Measurements from ENCODE around the gene PARP8. TPM values are rescaled to one million over a fixed set of nuclear protein-coding genes. Genes with fewer than 3 reads are reported as not detected.

Gene PARP8
- total RNA-seq, 1 experiment from 2014 or later = 23.2 TPM

DNA sequence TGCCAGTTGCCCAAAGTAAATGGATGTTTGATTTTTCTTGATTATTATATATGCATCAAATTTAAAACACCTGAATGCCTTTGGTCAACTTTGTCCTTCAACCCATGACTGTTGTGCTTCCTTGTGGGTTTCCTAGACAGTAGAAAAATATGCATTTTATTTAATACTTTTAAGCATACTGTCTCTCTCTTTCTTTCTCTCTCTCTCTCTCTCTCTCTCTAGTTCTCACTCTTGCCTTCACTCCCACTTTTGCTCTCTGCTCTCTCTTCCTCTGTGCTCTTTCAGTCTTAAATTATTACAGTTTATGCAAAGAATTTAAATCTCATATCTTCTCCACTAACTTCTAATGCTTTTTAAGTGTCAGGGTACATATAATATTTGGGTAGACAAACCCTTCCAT is 173.0 kb downstream of the PARP8 start:
- peaks cover 2% of the 10 kb centered on the region; the same call in 1 of the 2 replicates for H3K4me1 Mint-ChIP-seq
- no peak overlapping the region for H3K4me3 Mint-ChIP-seq
- H3K27ac Mint-ChIP-seq = no peak overlapping the region
- CTCF ChIA-PET = no interaction called here
- no peaks in the 10 kb centered on the region for H3K27me3 Mint-ChIP-seq (ENCODE audit: low read depth)
- no peak for ATAC-seq
- TF ChIP-seq ZNF138 (CRISPR knock-in tag; conservative IDR thresholded peaks at IDR 0.05) = no peak
- TF ChIP-seq TEAD4 (CRISPR knock-in tag; IDR thresholded peaks at IDR 0.05) = no peak
- POLR2A ChIA-PET = no interaction called here
- H3K36me3 Mint-ChIP-seq = peaks cover 8% of the 10 kb centered on the region
- no peak for DNase-seq (ENCODE audit: low spot score)
- H3K9me3 Mint-ChIP-seq = no peaks in the 10 kb centered on the region

DNA sequence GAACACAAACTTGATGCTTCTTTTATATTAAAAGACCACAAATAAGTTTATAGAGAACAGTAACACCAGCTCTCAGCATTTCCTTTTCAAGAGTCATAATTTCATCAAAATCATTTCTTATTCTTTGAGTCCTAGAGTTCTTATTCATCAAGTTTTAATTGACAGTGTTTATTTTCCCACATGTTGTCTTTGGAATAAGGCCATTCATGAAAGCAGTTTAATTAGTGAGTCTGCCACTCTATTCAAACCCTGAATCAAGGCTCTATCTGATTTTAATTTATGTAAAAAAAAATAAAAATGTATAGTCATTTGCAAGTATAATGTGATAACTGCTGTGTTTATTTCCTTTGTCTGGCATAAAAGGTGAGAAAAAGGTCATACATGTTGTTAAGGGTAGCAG is 176.7 kb downstream of the PARP8 start:
- Mint-ChIP-seq H3K27me3 (ENCODE audit: low read depth) (no peaks in the 10 kb centered on the region), H3K36me3 (0 out of 2 replicates have a peak, but pooled peaks cover 3% of the 10 kb centered on the region), H3K27ac (no peak overlapping the region), H3K4me3 (no peak overlapping the region), H3K9me3 (no peaks in the 10 kb centered on the region), H3K4me1 (peaks cover 2% of the 10 kb centered on the region; the same call in 1 of the 2 replicates)
- DNase-seq (ENCODE audit: low spot score) (no peak), ATAC-seq (no peak)
- ChIA-PET POLR2A (no interaction called here), CTCF (no interaction called here)
- TF ChIP-seq SMAD3 (CRISPR knock-in tag; IDR thresholded peaks at IDR 0.05; ENCODE audit: borderline replicate concordance) (no peak), CBFB (CRISPR knock-in tag; IDR thresholded peaks at IDR 0.05; ENCODE audit: low read depth) (no peak), ZNF317 (CRISPR knock-in tag; IDR thresholded peaks at IDR 0.05; ENCODE audit: borderline replicate concordance, low read depth) (no peak), TEAD4 (CRISPR knock-in tag; IDR thresholded peaks at IDR 0.05) (no peak), IRF2 (CRISPR knock-in tag; IDR thresholded peaks at IDR 0.05; ENCODE audit: borderline replicate concordance, low read depth) (no peak), NFYB (CRISPR knock-in tag; conservative IDR thresholded peaks at IDR 0.05; ENCODE audit: low read depth) (no peak), ZNF121 (CRISPR knock-in tag; IDR thresholded peaks at IDR 0.05) (no peak), SOX15 (CRISPR knock-in tag; IDR thresholded peaks at IDR 0.05) (no peak), TEAD1 (CRISPR knock-in tag; IDR thresholded peaks at IDR 0.05) (no peak)
- TF ChIP-seq, protein P1, sequence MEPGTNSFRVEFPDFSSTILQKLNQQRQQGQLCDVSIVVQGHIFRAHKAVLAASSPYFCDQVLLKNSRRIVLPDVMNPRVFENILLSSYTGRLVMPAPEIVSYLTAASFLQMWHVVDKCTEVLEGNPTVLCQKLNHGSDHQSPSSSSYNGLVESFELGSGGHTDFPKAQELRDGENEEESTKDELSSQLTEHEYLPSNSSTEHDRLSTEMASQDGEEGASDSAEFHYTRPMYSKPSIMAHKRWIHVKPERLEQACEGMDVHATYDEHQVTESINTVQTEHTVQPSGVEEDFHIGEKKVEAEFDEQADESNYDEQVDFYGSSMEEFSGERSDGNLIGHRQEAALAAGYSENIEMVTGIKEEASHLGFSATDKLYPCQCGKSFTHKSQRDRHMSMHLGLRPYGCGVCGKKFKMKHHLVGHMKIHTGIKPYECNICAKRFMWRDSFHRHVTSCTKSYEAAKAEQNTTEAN (CRISPR knock-in tag; IDR thresholded peaks at IDR 0.05) = no peak
- TF ChIP-seq, protein P2, sequence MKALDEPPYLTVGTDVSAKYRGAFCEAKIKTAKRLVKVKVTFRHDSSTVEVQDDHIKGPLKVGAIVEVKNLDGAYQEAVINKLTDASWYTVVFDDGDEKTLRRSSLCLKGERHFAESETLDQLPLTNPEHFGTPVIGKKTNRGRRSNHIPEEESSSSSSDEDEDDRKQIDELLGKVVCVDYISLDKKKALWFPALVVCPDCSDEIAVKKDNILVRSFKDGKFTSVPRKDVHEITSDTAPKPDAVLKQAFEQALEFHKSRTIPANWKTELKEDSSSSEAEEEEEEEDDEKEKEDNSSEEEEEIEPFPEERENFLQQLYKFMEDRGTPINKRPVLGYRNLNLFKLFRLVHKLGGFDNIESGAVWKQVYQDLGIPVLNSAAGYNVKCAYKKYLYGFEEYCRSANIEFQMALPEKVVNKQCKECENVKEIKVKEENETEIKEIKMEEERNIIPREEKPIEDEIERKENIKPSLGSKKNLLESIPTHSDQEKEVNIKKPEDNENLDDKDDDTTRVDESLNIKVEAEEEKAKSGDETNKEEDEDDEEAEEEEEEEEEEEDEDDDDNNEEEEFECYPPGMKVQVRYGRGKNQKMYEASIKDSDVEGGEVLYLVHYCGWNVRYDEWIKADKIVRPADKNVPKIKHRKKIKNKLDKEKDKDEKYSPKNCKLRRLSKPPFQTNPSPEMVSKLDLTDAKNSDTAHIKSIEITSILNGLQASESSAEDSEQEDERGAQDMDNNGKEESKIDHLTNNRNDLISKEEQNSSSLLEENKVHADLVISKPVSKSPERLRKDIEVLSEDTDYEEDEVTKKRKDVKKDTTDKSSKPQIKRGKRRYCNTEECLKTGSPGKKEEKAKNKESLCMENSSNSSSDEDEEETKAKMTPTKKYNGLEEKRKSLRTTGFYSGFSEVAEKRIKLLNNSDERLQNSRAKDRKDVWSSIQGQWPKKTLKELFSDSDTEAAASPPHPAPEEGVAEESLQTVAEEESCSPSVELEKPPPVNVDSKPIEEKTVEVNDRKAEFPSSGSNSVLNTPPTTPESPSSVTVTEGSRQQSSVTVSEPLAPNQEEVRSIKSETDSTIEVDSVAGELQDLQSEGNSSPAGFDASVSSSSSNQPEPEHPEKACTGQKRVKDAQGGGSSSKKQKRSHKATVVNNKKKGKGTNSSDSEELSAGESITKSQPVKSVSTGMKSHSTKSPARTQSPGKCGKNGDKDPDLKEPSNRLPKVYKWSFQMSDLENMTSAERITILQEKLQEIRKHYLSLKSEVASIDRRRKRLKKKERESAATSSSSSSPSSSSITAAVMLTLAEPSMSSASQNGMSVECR (CRISPR knock-in tag; IDR thresholded peaks at IDR 0.05; ENCODE audit: borderline replicate concordance) = no peak
- TF ChIP-seq, protein P3, sequence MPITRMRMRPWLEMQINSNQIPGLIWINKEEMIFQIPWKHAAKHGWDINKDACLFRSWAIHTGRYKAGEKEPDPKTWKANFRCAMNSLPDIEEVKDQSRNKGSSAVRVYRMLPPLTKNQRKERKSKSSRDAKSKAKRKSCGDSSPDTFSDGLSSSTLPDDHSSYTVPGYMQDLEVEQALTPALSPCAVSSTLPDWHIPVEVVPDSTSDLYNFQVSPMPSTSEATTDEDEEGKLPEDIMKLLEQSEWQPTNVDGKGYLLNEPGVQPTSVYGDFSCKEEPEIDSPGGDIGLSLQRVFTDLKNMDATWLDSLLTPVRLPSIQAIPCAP (CRISPR knock-in tag; IDR thresholded peaks at IDR 0.05) = no peak

DNA sequence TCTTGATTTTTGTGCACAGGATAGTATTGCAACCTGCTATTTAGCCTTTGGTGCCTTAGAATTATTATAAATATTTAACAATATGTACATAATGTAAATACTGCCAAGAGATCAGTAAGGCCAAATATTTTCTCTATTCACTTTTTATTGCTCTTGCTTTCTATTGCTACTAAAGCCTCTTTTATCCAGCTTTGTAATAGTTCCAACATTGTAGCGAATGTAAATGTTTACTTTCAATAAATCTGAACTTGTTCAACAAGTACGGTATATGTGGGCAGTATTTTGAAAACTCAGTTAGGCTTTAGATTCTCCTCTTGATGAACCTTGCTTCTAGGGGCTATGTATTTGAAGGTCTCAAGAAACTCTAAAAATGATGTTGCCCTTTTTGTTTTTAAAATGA is 179.8 kb downstream of the PARP8 start:
- ATAC-seq = no peak
- H3K36me3 Mint-ChIP-seq = 0 out of 2 replicates have a peak, but pooled peaks cover 3% of the 10 kb centered on the region
- no peaks in the 10 kb centered on the region for H3K27me3 Mint-ChIP-seq (ENCODE audit: low read depth)
- no peak for DNase-seq (ENCODE audit: low spot score)
- H3K27ac Mint-ChIP-seq = no peak overlapping the region
- H3K4me1 Mint-ChIP-seq = no peaks in the 10 kb centered on the region
- H3K9me3 Mint-ChIP-seq = no peaks in the 10 kb centered on the region
- H3K4me3 Mint-ChIP-seq = no peak overlapping the region
- CTCF ChIA-PET = no interaction called here
- POLR2A ChIA-PET = no interaction called here
- no peak for TF ChIP-seq ELF4 (CRISPR knock-in tag; IDR thresholded peaks at IDR 0.05; ENCODE audit: low read depth)
- no peak for TF ChIP-seq GRHL2 (CRISPR knock-in tag; IDR thresholded peaks at IDR 0.05; ENCODE audit: insufficient replicate concordance, severe bottlenecking)
- TF ChIP-seq, protein P4, sequence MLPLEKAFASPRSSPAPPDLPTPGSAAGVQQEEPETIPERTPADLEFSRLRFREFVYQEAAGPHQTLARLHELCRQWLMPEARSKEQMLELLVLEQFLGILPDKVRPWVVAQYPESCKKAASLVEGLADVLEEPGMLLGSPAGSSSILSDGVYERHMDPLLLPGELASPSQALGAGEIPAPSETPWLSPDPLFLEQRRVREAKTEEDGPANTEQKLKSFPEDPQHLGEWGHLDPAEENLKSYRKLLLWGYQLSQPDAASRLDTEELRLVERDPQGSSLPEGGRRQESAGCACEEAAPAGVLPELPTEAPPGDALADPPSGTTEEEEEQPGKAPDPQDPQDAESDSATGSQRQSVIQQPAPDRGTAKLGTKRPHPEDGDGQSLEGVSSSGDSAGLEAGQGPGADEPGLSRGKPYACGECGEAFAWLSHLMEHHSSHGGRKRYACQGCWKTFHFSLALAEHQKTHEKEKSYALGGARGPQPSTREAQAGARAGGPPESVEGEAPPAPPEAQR (CRISPR knock-in tag; IDR thresholded peaks at IDR 0.05) = no peak
- TF ChIP-seq MYBL2 (CRISPR knock-in tag; IDR thresholded peaks at IDR 0.05) = no peak
- TF ChIP-seq FOXJ3 (CRISPR knock-in tag; IDR thresholded peaks at IDR 0.05; ENCODE audit: borderline replicate concordance) = no peak
- TF ChIP-seq, protein P5, sequence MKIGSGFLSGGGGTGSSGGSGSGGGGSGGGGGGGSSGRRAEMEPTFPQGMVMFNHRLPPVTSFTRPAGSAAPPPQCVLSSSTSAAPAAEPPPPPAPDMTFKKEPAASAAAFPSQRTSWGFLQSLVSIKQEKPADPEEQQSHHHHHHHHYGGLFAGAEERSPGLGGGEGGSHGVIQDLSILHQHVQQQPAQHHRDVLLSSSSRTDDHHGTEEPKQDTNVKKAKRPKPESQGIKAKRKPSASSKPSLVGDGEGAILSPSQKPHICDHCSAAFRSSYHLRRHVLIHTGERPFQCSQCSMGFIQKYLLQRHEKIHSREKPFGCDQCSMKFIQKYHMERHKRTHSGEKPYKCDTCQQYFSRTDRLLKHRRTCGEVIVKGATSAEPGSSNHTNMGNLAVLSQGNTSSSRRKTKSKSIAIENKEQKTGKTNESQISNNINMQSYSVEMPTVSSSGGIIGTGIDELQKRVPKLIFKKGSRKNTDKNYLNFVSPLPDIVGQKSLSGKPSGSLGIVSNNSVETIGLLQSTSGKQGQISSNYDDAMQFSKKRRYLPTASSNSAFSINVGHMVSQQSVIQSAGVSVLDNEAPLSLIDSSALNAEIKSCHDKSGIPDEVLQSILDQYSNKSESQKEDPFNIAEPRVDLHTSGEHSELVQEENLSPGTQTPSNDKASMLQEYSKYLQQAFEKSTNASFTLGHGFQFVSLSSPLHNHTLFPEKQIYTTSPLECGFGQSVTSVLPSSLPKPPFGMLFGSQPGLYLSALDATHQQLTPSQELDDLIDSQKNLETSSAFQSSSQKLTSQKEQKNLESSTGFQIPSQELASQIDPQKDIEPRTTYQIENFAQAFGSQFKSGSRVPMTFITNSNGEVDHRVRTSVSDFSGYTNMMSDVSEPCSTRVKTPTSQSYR (CRISPR knock-in tag; IDR thresholded peaks at IDR 0.05) = no peak
- TF ChIP-seq ZNF317 (CRISPR knock-in tag; IDR thresholded peaks at IDR 0.05; ENCODE audit: borderline replicate concordance, low read depth) = no peak
- no peak for TF ChIP-seq ZNF416 (CRISPR knock-in tag; IDR thresholded peaks at IDR 0.05)
- no peak for TF ChIP-seq OVOL2 (CRISPR knock-in tag; IDR thresholded peaks at IDR 0.05; ENCODE audit: borderline replicate concordance)
- no peak for TF ChIP-seq KAT7 (CRISPR knock-in tag; IDR thresholded peaks at IDR 0.05; ENCODE audit: borderline replicate concordance)
- no peak for TF ChIP-seq ZNF138 (CRISPR knock-in tag; conservative IDR thresholded peaks at IDR 0.05)

Data from WTC11 (cell line).